Caco-2 (cell line): ENCODE measurements around the gene UNC119B. TPM values are rescaled to one million over a fixed set of nuclear protein-coding genes. Genes with fewer than 3 reads are reported as not detected.

Experiments
- BruUV-seq: library from RNA; stranded (reverse); fragments of 400-500 nt; replicated peaks from 2 replicates; lab custom pipeline; 2021; lab: Mats Ljungman, UMichigan
- CTCF ChIA-PET: fragments of 300-600 bp; sonication (Branson Sonifier 250); formaldehyde crosslinking; loops from one replicate; lab custom pipeline; 2022; ENCODE audit warnings: antibody characterized with exemption; lab: Charles Lee
- POLR2A ChIA-PET: fragments of 300-600 bp; sonication (Branson Sonifier 250); formaldehyde crosslinking; loops from one replicate; lab custom pipeline; 2022; ENCODE audit warnings: antibody characterized with exemption; lab: Charles Lee
- DNase-seq, 2 experiments: peaks; one replicate each; pipeline versions ENCODE4 v3.0.0 to v3.0.0-alpha.2; 2020 to 2022
- H3K27me3 ChIP-seq: replicated peaks from 2 replicates; pipeline ENCODE4 v1.6.0; 2011; ENCODE audit warnings: low read length; ENCODE audit not compliant: control insufficient read depth, insufficient read depth
- H3K36me3 ChIP-seq: 2 replicates; pipeline ENCODE4 v1.5.1; 2011; ENCODE audit warnings: low read length; ENCODE audit not compliant: control insufficient read depth, insufficient read depth
- H3K4me1 ChIP-seq: fragments of 250-450 bp; sonication (Bioruptor Pico); 2 replicates; pipeline ENCODE4 v1.5.1; 2020; ENCODE audit warnings: mild to moderate bottlenecking
- H3K4me3 ChIP-seq: 2 replicates; pipeline ENCODE4 v1.5.1; 2011; ENCODE audit warnings: low read depth, mild to moderate bottlenecking, control low read depth, low read length
- H3K9me3 ChIP-seq: fragments of 250-450 bp; sonication (Bioruptor Pico); 2 replicates; pipeline ENCODE4 v1.5.1; 2020; ENCODE audit warnings: mild to moderate bottlenecking, moderate library complexity
- H3K27ac Mint-ChIP-seq: one replicate; pipeline ENCODE4 v1.8.0; 2022; ENCODE audit warnings: mixed read lengths; ENCODE audit not compliant: unreplicated experiment
- H3K27me3 Mint-ChIP-seq: one replicate; pipeline ENCODE4 v1.8.0; 2022; ENCODE audit warnings: mixed read lengths; ENCODE audit not compliant: insufficient read depth, unreplicated experiment
- H3K36me3 Mint-ChIP-seq: one replicate; pipeline ENCODE4 v1.8.0; 2022; ENCODE audit warnings: mild to moderate bottlenecking, mixed read lengths; ENCODE audit not compliant: insufficient read depth, unreplicated experiment
- H3K4me1 Mint-ChIP-seq: one replicate; pipeline ENCODE4 v1.8.0; 2022; ENCODE audit warnings: low read depth, mixed read lengths; ENCODE audit not compliant: unreplicated experiment
- H3K4me3 Mint-ChIP-seq: one replicate; pipeline ENCODE4 v1.8.0; 2022; ENCODE audit warnings: mild to moderate bottlenecking, moderate library complexity, mixed read lengths; ENCODE audit not compliant: unreplicated experiment
- H3K9me3 Mint-ChIP-seq: one replicate; pipeline ENCODE4 v1.8.0; 2022; ENCODE audit warnings: mixed read lengths; ENCODE audit not compliant: unreplicated experiment
- intact Hi-C: fragments of 100-400 bp; cut with micrococcal nuclease; formaldehyde crosslinking; loops from one replicate; pipeline ENCODE4 v1.10.0; 2022; ENCODE audit not compliant: unreplicated experiment
- total RNA-seq: library from RNA; stranded (reverse); gene quantifications from 2 replicates; pipeline ENCODE4 v1.2.3, GENCODE V29; 2022
- TF ChIP-seq, protein P1 (sequence below), 2 experiments: fragments of 200-600 bp in 1 of 2; IDR thresholded peaks; 1 replicate in 1 of 2; 2 replicates in 1 of 2; pipeline versions ENCODE4 v1.5.1 to v1.8.0; 2011 to 2022; ENCODE audit warnings: antibody characterized with exemption in 1 of 2, control low read depth in 1 of 2, inconsistent platforms in 1 of 2, low read depth in 1 of 2, low read length in 1 of 2, mild to moderate bottlenecking in 1 of 2, moderate library complexity in 1 of 2; ENCODE audit not compliant: insufficient read depth in 1 of 2, severe bottlenecking in 1 of 2, unreplicated experiment in 1 of 2

Gene UNC119B
- total RNA-seq, 1 experiment from 2014 or later: 44.4 TPM

DNA sequence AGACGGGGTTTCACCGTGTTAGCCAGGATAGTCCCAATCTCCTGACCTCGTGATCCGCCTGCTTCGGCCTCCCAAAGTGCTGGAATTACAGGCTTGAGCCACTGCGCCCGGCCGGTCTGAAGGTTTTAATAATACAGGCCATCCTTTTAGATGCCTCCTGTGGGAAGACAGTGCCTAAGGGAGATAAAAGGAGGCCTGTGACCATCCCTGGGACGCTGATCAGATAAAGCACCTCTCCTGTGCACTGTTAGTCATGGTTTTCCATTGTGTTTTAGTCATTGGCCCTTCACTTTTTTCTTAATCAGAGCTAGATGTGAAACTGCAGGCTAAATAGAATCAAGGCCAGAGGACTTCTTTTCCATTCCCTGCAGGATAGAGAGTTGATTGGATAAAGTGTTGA, 7.8 kb downstream of the UNC119B start:
- no peak overlapping the region for H3K27ac Mint-ChIP-seq

DNA sequence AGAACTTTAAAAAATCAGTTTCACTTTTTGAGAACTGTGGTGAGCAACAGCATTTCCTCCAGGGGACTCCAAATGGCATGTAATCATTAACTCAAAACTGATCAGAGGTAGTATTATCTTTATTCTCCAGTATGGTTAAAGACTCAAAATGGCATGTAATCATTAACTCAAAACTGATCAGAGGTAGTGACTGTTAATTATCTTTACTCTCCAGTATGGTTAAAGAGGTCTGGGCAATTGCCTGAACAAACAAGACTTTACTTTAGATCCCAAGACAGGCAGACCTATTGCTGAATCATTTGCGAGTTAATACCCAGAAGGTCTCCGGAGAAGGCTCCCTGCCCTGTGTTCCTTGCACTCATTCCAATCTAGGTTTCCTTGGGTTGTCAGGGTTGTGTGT, 8.8 kb downstream of the UNC119B start:
- TF ChIP-seq, protein P1, sequence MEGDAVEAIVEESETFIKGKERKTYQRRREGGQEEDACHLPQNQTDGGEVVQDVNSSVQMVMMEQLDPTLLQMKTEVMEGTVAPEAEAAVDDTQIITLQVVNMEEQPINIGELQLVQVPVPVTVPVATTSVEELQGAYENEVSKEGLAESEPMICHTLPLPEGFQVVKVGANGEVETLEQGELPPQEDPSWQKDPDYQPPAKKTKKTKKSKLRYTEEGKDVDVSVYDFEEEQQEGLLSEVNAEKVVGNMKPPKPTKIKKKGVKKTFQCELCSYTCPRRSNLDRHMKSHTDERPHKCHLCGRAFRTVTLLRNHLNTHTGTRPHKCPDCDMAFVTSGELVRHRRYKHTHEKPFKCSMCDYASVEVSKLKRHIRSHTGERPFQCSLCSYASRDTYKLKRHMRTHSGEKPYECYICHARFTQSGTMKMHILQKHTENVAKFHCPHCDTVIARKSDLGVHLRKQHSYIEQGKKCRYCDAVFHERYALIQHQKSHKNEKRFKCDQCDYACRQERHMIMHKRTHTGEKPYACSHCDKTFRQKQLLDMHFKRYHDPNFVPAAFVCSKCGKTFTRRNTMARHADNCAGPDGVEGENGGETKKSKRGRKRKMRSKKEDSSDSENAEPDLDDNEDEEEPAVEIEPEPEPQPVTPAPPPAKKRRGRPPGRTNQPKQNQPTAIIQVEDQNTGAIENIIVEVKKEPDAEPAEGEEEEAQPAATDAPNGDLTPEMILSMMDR (IDR thresholded peaks at IDR 0.05; ENCODE audit: insufficient read depth in 1 of 2, low read depth in 1 of 2, low read length in 1 of 2, severe bottlenecking in 1 of 2, unreplicated experiment in 1 of 2): no peak
- no peak overlapping the region for H3K27ac Mint-ChIP-seq
- no peaks in the 10 kb centered on the region for H3K9me3 ChIP-seq
- POLR2A ChIA-PET: no interaction called here
- DNase-seq: no peak
- H3K4me1 Mint-ChIP-seq: peaks cover 8% of the 10 kb centered on the region
- peaks cover 69% of the 10 kb centered on the region for H3K36me3 Mint-ChIP-seq
- H3K4me3 ChIP-seq: no peak overlapping the region
- CTCF ChIA-PET: no interaction called here
- peak overlapping the region; percentile 8 for H3K4me3 Mint-ChIP-seq
- H3K27me3 Mint-ChIP-seq: no peaks in the 10 kb centered on the region
- H3K36me3 ChIP-seq: peaks cover 9% of the 10 kb centered on the region
- no peaks in the 10 kb centered on the region for H3K27me3 ChIP-seq
- intact Hi-C loops: no loop called here
- H3K4me1 ChIP-seq: peaks cover 15% of the 10 kb centered on the region
- BruUV-seq: no TSS peak
- no peaks in the 10 kb centered on the region for H3K9me3 Mint-ChIP-seq

More for the DNA sequence above, 7.8 kb downstream of the UNC119B start:
- intact Hi-C loops: no loop called here
- POLR2A ChIA-PET: no interaction called here
- Histone ChIP-seq H3K9me3 (no peaks in the 10 kb centered on the region), H3K27me3 (no peaks in the 10 kb centered on the region), H3K4me3 (no peak overlapping the region), H3K36me3 (peaks cover 8% of the 10 kb centered on the region), H3K4me1 (peaks cover 19% of the 10 kb centered on the region)
- no peaks in the 10 kb centered on the region for H3K27me3 Mint-ChIP-seq
- no TSS peak for BruUV-seq
- H3K9me3 Mint-ChIP-seq: no peaks in the 10 kb centered on the region
- H3K36me3 Mint-ChIP-seq: peaks cover 70% of the 10 kb centered on the region
- peaks cover 14% of the 10 kb centered on the region for H3K4me1 Mint-ChIP-seq
- H3K4me3 Mint-ChIP-seq: no peak overlapping the region
- DNase-seq: no peak
- CTCF ChIA-PET: no interaction called here
- TF ChIP-seq, protein P1 (IDR thresholded peaks at IDR 0.05; ENCODE audit: insufficient read depth in 1 of 2, low read depth in 1 of 2, low read length in 1 of 2, severe bottlenecking in 1 of 2, unreplicated experiment in 1 of 2): no peak

GRCh38 chr12:120719496-120720233, 9.4 kb downstream of the UNC119B start:
- ChIA-PET CTCF (no interaction called here), POLR2A (interaction anchor here (0.6 kb wide), 1 partner anchor 237 kb away, joined by 3 read pairs; no protein-coding TSS in a partner anchor)
- TF ChIP-seq, protein P1 (IDR thresholded peaks at IDR 0.05; ENCODE audit: insufficient read depth in 1 of 2, low read depth in 1 of 2, low read length in 1 of 2, severe bottlenecking in 1 of 2, unreplicated experiment in 1 of 2): no peak
- Mint-ChIP-seq H3K36me3 (peaks cover 69% of the 10 kb centered on the region), H3K27ac (no peak overlapping the region), H3K27me3 (no peaks in the 10 kb centered on the region), H3K4me3 (peak overlapping the region; percentile 8), H3K9me3 (no peaks in the 10 kb centered on the region), H3K4me1 (peaks cover 9% of the 10 kb centered on the region)
- peaks cover 15% of the 10 kb centered on the region for H3K4me1 ChIP-seq
- no peaks in the 10 kb centered on the region for H3K9me3 ChIP-seq
- H3K4me3 ChIP-seq: no peak overlapping the region
- no peak for DNase-seq
- no TSS peak for BruUV-seq
- intact Hi-C loops: no loop called here
- peaks cover 9% of the 10 kb centered on the region for H3K36me3 ChIP-seq
- H3K27me3 ChIP-seq: no peaks in the 10 kb centered on the region
